A549 (cell line): ENCODE results near the gene RIMOC1. TPM values are rescaled to one million over a fixed set of nuclear protein-coding genes. Genes with fewer than 3 reads are reported as not detected.

Source experiments
- ATAC-seq, 2 experiments: fragments of 200-7000 bp in 1 of 2; fragments of >200 bp in 1 of 2; cut with Nextera tagmentation in 1 of 2; cut with Tn5 transposase in 1 of 2; 3 replicates each; pipeline versions ENCODE4 v1.8.0 to v1.9.1; 2018 to 2020; ENCODE audit warnings: mild to moderate bottlenecking in 1 of 2, moderate library complexity in 1 of 2
- CTCF ChIA-PET: fragments of 300-600 bp; sonication (Branson Sonifier 250); formaldehyde crosslinking; extraction: SDS; loops from one replicate; lab custom pipeline; 2021; ENCODE audit warnings: antibody characterized with exemption, inconsistent platforms; lab: Yijun Ruan, JAX
- POLR2A ChIA-PET: fragments of 350-600 bp; formaldehyde crosslinking; extraction: SDS; loops from one replicate; lab custom pipeline; 2021; ENCODE audit warnings: antibody characterized with exemption, inconsistent platforms; lab: Yijun Ruan, JAX
- DNase-seq, 2 experiments: peaks; one replicate each; pipeline versions ENCODE4 v3.0.0 to v3.0.0-alpha.2; 2011 to 2016; ENCODE audit warnings: low read depth in 1 of 2, low spot score in 1 of 2
- FAIRE-seq: peaks from 2 replicates; lab custom pipeline; 2011; peaks lifted over from hg19 to GRCh38; lab: Jason Lieb, UNC
- H3K27ac ChIP-seq, 2 experiments: fragments of >200 bp; sonication (Bioruptor Twin); formaldehyde crosslinking; 3 replicates each; pipeline ENCODE4 v1.5.1; 2016 to 2017
- H3K4me1 ChIP-seq: fragments of >200 bp; sonication (Bioruptor Twin); formaldehyde crosslinking; 3 replicates; pipeline ENCODE4 v1.6.1; 2016
- H3K4me2 ChIP-seq: fragments of >200 bp; sonication (Bioruptor Twin); formaldehyde crosslinking; 3 replicates; pipeline ENCODE4 v1.6.1; 2016
- H3K4me3 ChIP-seq: fragments of >200 bp; sonication (Bioruptor Twin); formaldehyde crosslinking; 3 replicates; pipeline ENCODE4 v1.5.1; 2016
- H3K9me3 ChIP-seq: fragments of >200 bp; sonication (Bioruptor Twin); formaldehyde crosslinking; 3 replicates; pipeline ENCODE4 v1.6.1; 2016
- BCL3 ChIP-seq: fragments of >200 bp; sonication (Bioruptor Twin); formaldehyde crosslinking; IDR thresholded peaks from 3 replicates; pipeline ENCODE4 v1.6.1; 2016
- BHLHE40 ChIP-seq: IDR thresholded peaks from 2 replicates; pipeline ENCODE4 v1.6.1; 2012; ENCODE audit warnings: low read depth, low read length, inconsistent platforms
- E2F6 ChIP-seq: IDR thresholded peaks from 2 replicates; pipeline ENCODE4 v1.6.1; 2012; ENCODE audit warnings: low read depth, borderline replicate concordance
- EHMT2 ChIP-seq: fragments of 200-600 bp; sonication (generic); IDR thresholded peaks from 2 replicates; pipeline ENCODE4 v1.6.1; 2016; ENCODE audit warnings: antibody characterized with exemption, low read depth, mild to moderate bottlenecking, moderate library complexity
- FOXS1 ChIP-seq: fragments of 250-450 bp; sonication (Bioruptor Pico); IDR thresholded peaks from 2 replicates; pipeline ENCODE4 v1.5.0; 2020; ENCODE audit warnings: mild to moderate bottlenecking, moderate library complexity
- HES2 ChIP-seq: fragments of >200 bp; sonication (Bioruptor Twin); formaldehyde crosslinking; IDR thresholded peaks from 2 replicates; pipeline ENCODE4 v1.6.1; 2016
- HOXB5 ChIP-seq: fragments of 250-450 bp; sonication (Bioruptor Pico); IDR thresholded peaks from 2 replicates; pipeline ENCODE4 v1.5.0; 2020; ENCODE audit warnings: mild to moderate bottlenecking, moderate library complexity
- KDM1A ChIP-seq: fragments of 200-600 bp; sonication (generic); IDR thresholded peaks from 2 replicates; pipeline ENCODE4 v1.6.1; 2016; ENCODE audit warnings: low read depth, mild to moderate bottlenecking
- KDM5A ChIP-seq: fragments of 200-600 bp; sonication (generic); IDR thresholded peaks from 2 replicates; pipeline ENCODE4 v1.6.1; 2016; ENCODE audit warnings: antibody characterized with exemption, mild to moderate bottlenecking
- MAX ChIP-seq: IDR thresholded peaks from 2 replicates; pipeline ENCODE4 v1.6.1; 2012
- PBX3 ChIP-seq: IDR thresholded peaks from 2 replicates; pipeline ENCODE4 v1.6.1; 2012
- REST ChIP-seq: fragments of 200-600 bp; sonication (generic); IDR thresholded peaks from 2 replicates; pipeline ENCODE4 v1.6.1; 2016; ENCODE audit warnings: antibody characterized with exemption, mild to moderate bottlenecking, moderate library complexity
- USF2 ChIP-seq: fragments of 450-650 bp; IDR thresholded peaks from 2 replicates; pipeline ENCODE4 v1.6.1; 2014; ENCODE audit warnings: antibody characterized with exemption
- ZC3H11A ChIP-seq: fragments of 450-650 bp; IDR thresholded peaks from 2 replicates; pipeline ENCODE4 v1.6.1; 2014; ENCODE audit warnings: antibody characterized with exemption, mild to moderate bottlenecking
- WGBS: methylation state at CpG from one replicate; pipeline ENCODE4 v1.1.6; 2017; ENCODE audit errors: missing lambda C conversion rate; 5-methylcytosine and 5-hydroxymethylcytosine counted together
- polyA plus RNA-seq, 4 experiments: library from polyadenylated mRNA; depleted of rRNA in 3 of 4; stranded (reverse); fragments of >200 nt; fragmentation: RNase III in 1 of 4; extraction: RNeasy Plus Mini Kit Qiagen cat#74134 plus additional on column Dnase treatment in 1 of 4; gene quantifications; 2 replicates in 3 of 4; 3 replicates in 1 of 4; pipeline ENCODE4 v1.2.3, GENCODE V29; 2011 to 2017

RIMOC1 gene
- polyA plus RNA-seq, 2 of the 4 experiments (the other 2 are of a cell fraction) = 14.5 to 38.4 TPM

GRCh38 chr5:41869724-41870626 lies 34.2 kb upstream of the RIMOC1 start, which contains the start of gene OXCT1:
TSS of gene OXCT1 (minus strand) at chr5:41870425. CDS start at chr5:41870358, 67 bp downstream.
- CTCF ChIA-PET = interaction anchor here (1.0 to 1.8 kb wide), 2 partner anchors 14 to 15 kb away, joined by 3 to 6 read pairs; no protein-coding TSS in a partner anchor

More at GRCh38 chr5:41869724-41870626, 34.2 kb upstream of the RIMOC1 start, which contains the start of gene OXCT1:
- WGBS = 24% methylated on average over 12 of the region's 82 CpGs
- H3K4me2 ChIP-seq = peak within 1 kb of the TSS; percentile 75
- FAIRE-seq (no peak), ATAC-seq (peak; percentile 78 to 90)
- no peaks in the 10 kb centered on the region for H3K9me3 ChIP-seq
- peaks cover 5% of the 10 kb centered on the region for H3K4me1 ChIP-seq
- POLR2A ChIA-PET = no interaction called here
- TF ChIP-seq EHMT2 (no peak), MAX (peak; percentile 64), ZC3H11A (no peak), PBX3 (no peak), BCL3 (no peak), KDM5A (no peak), USF2 (no peak), HOXB5 (CRISPR knock-in tag) (no peak), KDM1A (no peak), FOXS1 (CRISPR knock-in tag) (no peak), E2F6 (peak; percentile 78), BHLHE40 (no peak), HES2 (no peak), REST (no peak)
- TF ChIP-seq, all 56 proteins: peak for 2
- Histone ChIP-seq H3K27ac (peak within 1 kb of the TSS; percentile 59 to 74; a peak in 5 of 6 replicates), H3K4me3 (peak within 1 kb of the TSS; percentile 50)
- DNase-seq = peak; percentile 34 to 49
